ENCODE measurements around the gene ZNF485.
"Not testable (repeated sequence)": the region's sequence is repeated elsewhere in the genome, so short reads cannot be mapped to it uniquely, and the experiment has no call there.

Gene ZNF485

GRCh38 chr10:43607199-43607573 is 948 bp downstream of the ZNF485 start:
- DNase-seq = no peak

GRCh38 chr10:43610636-43611035 is 4.4 kb downstream of the ZNF485 start:
- DNase-seq = no peak

- no peak for DNase-seq
Observed at GRCh38 chr10:43616697-43617370, 10.6 kb downstream of the ZNF485 start.

GRCh38 chr10:43619368-43619767 is 13.1 kb downstream of the ZNF485 start:
- no peak for DNase-seq

- no peak for DNase-seq
Observed at GRCh38 chr10:43622038-43622437, 15.8 kb downstream of the ZNF485 start.

GRCh38 chr10:43623351-43623750 is 17.1 kb downstream of the ZNF485 start:
- DNase-seq = no peak

- no peak for DNase-seq
Observed at GRCh38 chr10:43627942-43628341, 21.7 kb downstream of the ZNF485 start.

- no peak for DNase-seq
Observed at GRCh38 chr10:43628956-43629355, 22.7 kb downstream of the ZNF485 start.

- not testable (repeated sequence) for DNase-seq
Observed at GRCh38 chr10:43635816-43636215, 29.6 kb downstream of the ZNF485 start.

- no peak for DNase-seq
Observed at GRCh38 chr10:43640603-43641002, 34.4 kb downstream of the ZNF485 start.

- DNase-seq = no peak
Observed at GRCh38 chr10:43644252-43644651, 38.0 kb downstream of the ZNF485 start.

- DNase-seq = no peak
Observed at GRCh38 chr10:43645866-43646265, 39.6 kb downstream of the ZNF485 start.

GRCh38 chr10:43647576-43647975 is 41.3 kb downstream of the ZNF485 start:
- DNase-seq = no peak

- no peak for DNase-seq
Observed at GRCh38 chr10:43648095-43648397, 41.8 kb downstream of the ZNF485 start.

GRCh38 chr10:43648398-43649184 is 42.4 kb downstream of the ZNF485 start, which contains the start of gene ZNF32:
ZNF32 (minus strand) TSS chr10:43648881; CDS start chr10:43646133, 2,748 bp downstream.
- peak; percentile 86 for DNase-seq

- peak; percentile 43 for DNase-seq
Observed at GRCh38 chr10:43649185-43649523, 42.9 kb downstream of the ZNF485 start.

- no peak for DNase-seq
Observed at GRCh38 chr10:43653746-43654145, 47.5 kb downstream of the ZNF485 start.

- DNase-seq = no peak
Observed at GRCh38 chr10:43655311-43655710, 49.1 kb downstream of the ZNF485 start.

GRCh38 chr10:43658227-43658626 is 52.0 kb downstream of the ZNF485 start:
- DNase-seq = no peak

- no peak for DNase-seq
Observed at GRCh38 chr10:43665054-43665453, 58.8 kb downstream of the ZNF485 start.

GRCh38 chr10:43666552-43666951 is 60.3 kb downstream of the ZNF485 start:
- DNase-seq = no peak

GRCh38 chr10:43667317-43667731 is 61.1 kb downstream of the ZNF485 start:
- peak; percentile 33 for DNase-seq
